A549 treated with dexamethasone at 1 μM for 4 hours (cell line): ENCODE measurements around the gene SIX6. TPM values are rescaled to one million over a fixed set of nuclear protein-coding genes. Genes with fewer than 3 reads are reported as not detected.

Experiments used
- total RNA-seq: library from RNA; stranded (reverse); fragments of 200-300 nt; extraction: Qiagen RNA extraction; gene quantifications from 5 replicates; pipeline ENCODE4 v1.2.3, GENCODE V29; 2022

The SIX6 gene
- not detected in 5 replicates for total RNA-seq

DNA sequence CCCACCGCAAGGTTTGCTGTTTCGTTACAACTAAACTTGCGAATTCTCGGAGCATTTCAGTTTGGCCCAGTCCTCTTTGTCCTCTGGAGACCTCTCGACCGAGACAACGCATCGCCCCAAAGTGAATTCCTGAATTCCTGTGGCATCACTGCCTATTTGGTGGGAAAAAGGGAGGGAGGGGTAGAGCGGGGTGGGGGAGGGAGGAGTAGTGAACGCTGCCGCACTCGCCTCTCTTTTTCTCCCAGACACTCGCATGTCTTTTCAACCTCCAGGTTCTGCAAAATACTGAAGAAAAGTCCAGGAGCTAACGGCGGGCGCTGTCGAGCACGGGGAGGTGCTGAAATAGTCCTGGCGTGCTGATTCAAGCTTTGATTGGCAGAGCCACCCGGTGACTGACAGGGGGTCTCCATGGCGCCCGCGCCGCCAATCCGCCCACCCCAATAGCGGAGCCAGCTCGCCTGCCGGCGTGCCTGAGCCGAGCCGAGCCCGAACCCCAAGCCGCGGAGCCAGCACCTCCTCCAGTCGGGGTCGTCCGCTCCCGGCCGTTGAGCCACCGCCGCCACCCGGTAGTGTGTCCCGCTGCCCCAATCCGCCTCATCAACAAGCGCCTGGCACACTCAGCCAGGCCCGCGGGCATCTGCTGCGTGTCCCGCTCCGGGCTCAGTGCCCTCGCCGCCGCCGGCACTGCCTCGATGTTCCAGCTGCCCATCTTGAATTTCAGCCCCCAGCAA lies at the start of gene SIX6:
Gene SIX6, plus strand, starts transcription at position 440 of the 731 bp plus-strand sequence. Its CDS starts 253 bp downstream, at position 693.

DNA sequence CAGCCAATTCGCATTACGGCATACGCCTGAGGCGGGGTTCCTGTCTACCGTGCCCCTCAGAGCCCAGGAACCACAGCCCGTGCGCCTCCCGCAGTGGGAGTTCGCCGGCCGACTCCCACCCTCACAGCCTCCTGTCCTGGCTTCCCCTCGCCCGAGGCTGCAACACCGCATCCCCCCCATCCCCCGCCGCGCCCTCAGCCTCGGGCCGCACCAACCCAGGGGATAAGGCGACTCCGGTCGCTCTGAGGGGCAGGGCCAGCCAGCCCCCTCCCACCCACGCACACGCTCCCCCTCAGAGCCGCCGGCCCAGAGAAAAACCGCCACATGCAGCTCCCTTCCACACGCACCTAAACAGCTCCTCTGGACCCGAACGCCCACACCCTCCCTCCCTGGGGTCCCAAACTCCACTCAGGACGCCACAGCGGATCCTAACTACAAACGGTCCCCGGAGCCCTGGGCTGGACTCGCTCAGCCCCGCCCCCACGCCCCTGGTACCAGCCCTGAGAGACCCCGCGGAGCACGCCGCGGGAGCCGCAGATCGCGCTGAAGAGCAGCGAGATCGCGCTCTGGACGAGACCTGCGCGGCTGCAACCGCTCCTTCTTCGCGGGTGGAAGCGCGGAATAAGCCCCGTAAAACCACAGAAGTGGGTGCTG lies 23.2 kb upstream of the SIX6 start, which contains the start of gene C14orf39:
Gene C14orf39, minus strand, starts transcription at position 466 of the 654 bp plus-strand sequence. CDS start 985 bp downstream, outside the sequence.

Other genes starting within 250 kb of the SIX6 start
- not detected in 5 replicates for gene C14orf39, start 23.1 kb upstream of the SIX6 start, total RNA-seq
- gene SIX1, start 140.3 kb downstream of the SIX6 start, total RNA-seq = 5.5 to 7.4 TPM (median 6.7 TPM) in 5 replicates
- 1.7 to 3.1 TPM (median 2.8 TPM) in 5 replicates for gene SIX4, start 215.2 kb downstream of the SIX6 start, total RNA-seq
- gene MNAT1, start 225.6 kb downstream of the SIX6 start, total RNA-seq = 39.1 to 54.1 TPM (median 45.0 TPM) in 5 replicates